HG03103 (cell line): ENCODE data around the gene RNF113B.

Experiments
- ATAC-seq: cut with Tn5 transposase; IDR thresholded peaks from one replicate; pipeline ENCODE4 v1.9.1; 2021; ENCODE audit warnings: low read depth; ENCODE audit not compliant: unreplicated experiment

The RNF113B gene

GRCh38 chr13:98176777-98177608, at the start of gene RNF113B:
TSS of gene RNF113B (minus strand) at chr13:98177269. CDS start at chr13:98177236, 33 bp downstream.
- no peak for ATAC-seq

- no peak for ATAC-seq
Measured at GRCh38 chr13:98226496-98226895, 49.4 kb upstream of the RNF113B start.

GRCh38 chr13:98225036-98225940, 48.2 kb upstream of the RNF113B start:
- no peak for ATAC-seq

- no peak for ATAC-seq
Measured at GRCh38 chr13:98224557-98224956, 47.5 kb upstream of the RNF113B start.

GRCh38 chr13:98223741-98224140, 46.7 kb upstream of the RNF113B start:
- ATAC-seq: no peak

- ATAC-seq: no peak
Measured at GRCh38 chr13:98222816-98223215, 45.7 kb upstream of the RNF113B start.

GRCh38 chr13:98222081-98222554, 45.0 kb upstream of the RNF113B start:
- no peak for ATAC-seq

GRCh38 chr13:98221234-98221633, 44.2 kb upstream of the RNF113B start:
- ATAC-seq: no peak

GRCh38 chr13:98220271-98220791, 43.3 kb upstream of the RNF113B start:
- ATAC-seq: no peak

GRCh38 chr13:98219685-98220084, 42.6 kb upstream of the RNF113B start:
- no peak for ATAC-seq

GRCh38 chr13:98217597-98217996, 40.5 kb upstream of the RNF113B start:
- no peak for ATAC-seq

- no peak for ATAC-seq
Measured at GRCh38 chr13:98216711-98217285, 39.7 kb upstream of the RNF113B start.

GRCh38 chr13:98216135-98216565, 39.1 kb upstream of the RNF113B start:
- no peak for ATAC-seq

GRCh38 chr13:98215508-98215907, 38.4 kb upstream of the RNF113B start:
- ATAC-seq: no peak

- ATAC-seq: no peak
Measured at GRCh38 chr13:98214707-98215106, 37.6 kb upstream of the RNF113B start.

- no peak for ATAC-seq
Measured at GRCh38 chr13:98214008-98214643, 37.1 kb upstream of the RNF113B start.

GRCh38 chr13:98213354-98213753, 36.3 kb upstream of the RNF113B start:
- no peak for ATAC-seq

GRCh38 chr13:98212763-98213162, 35.7 kb upstream of the RNF113B start:
- no peak for ATAC-seq

GRCh38 chr13:98208606-98209005, 31.5 kb upstream of the RNF113B start:
- ATAC-seq: no peak

GRCh38 chr13:98207416-98207815, 30.3 kb upstream of the RNF113B start:
- no peak for ATAC-seq
